HG03442 (cell line): ENCODE results near the gene RAB44.

ENCODE experiments used
- ATAC-seq: cut with Tn5 transposase; IDR thresholded peaks from one replicate; pipeline ENCODE4 v1.9.1; 2021; ENCODE audit warnings: mild to moderate bottlenecking, moderate library complexity; ENCODE audit not compliant: unreplicated experiment

RAB44 gene

DNA sequence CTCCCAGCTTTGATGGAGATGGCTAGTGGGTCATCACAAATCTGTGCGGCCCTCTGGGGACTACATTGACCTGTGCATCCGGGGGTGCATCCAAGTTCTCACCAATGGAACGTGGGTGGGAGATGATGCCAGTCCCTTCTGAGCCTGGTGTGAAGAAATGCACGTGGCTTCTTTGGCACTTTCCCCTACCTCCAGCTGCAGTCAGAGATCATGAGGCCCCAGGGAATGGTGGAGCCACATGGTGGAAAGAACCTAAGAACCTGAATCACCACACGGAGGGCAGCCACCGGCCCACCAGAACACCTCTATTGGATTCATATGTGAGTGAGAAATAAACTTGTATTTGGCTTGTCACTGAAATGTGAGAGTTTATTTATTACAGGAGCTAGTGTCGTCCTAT, 29.0 kb upstream of the RAB44 start:
- ATAC-seq = no peak

DNA sequence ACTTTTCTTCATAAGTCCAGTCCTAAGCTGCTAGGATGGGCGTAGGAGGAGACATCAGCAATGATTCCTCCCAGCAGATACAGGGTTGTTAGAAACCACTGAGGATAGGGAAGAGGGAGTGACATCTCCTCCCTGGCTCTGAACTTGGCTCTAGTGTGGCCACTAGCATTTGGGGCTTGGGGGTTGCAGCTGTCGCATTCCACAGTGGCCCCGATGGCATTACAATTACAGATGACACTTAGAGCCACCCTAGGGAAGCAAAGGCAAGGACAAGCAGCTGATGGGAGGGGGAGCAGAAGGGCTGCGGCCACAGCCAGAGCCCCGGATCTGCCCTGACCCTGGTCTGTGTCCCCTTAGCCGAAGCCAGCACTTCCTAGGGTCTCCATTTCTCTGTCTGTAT, 28.6 kb upstream of the RAB44 start:
- no peak for ATAC-seq

DNA sequence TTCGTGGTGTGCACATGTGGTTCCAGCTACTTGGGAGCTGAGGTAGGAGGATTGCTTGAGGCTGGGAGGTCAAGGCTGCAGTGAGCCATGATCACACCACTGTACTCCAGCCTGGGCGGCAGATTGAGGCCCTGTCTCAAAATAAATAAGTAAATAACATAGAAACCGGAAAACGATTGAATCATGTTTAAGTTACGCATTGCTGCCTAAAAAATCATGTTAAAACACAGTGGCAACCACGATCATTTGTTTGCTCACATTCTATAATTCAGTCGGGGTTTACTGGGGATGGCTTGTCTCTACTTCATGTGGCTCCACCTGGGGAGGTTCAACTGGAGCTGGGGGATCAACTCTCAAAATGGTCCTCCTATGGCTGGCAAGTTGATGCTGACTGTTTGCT, 27.4 kb upstream of the RAB44 start:
- ATAC-seq = no peak

DNA sequence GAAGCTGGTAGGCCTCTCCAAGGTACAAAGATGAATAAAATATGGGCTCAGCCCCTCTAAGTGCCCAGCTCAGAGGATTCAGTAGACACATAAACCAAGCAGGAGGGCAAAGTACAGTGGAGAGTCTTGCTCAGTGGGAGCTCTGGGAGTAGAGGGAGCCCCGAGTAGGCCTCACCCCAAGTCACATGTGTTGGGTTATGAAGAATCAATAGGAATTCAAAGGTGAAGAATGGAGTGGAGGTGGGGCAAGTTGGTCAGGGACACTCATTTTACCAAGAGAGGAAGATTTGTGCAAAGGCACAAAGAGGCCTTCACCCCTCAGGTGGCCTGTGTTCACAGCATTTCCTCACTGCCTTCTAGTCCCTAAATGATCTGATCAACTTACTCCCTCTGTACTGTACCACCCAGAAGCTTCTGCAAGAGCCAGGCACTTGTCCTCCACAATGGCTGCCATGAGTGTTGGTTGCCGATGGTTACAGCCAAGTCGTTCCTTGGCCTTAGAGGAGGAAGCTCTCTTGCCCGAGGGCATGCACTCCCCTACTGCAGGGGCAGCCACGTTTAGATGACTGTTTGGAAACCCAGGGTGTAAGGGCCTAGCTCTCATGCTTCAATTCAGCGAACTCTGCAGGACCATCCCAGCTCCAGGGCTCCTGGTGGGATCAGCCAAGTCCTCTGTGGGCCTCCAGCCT, 25.8 kb upstream of the RAB44 start:
- ATAC-seq = no peak

DNA sequence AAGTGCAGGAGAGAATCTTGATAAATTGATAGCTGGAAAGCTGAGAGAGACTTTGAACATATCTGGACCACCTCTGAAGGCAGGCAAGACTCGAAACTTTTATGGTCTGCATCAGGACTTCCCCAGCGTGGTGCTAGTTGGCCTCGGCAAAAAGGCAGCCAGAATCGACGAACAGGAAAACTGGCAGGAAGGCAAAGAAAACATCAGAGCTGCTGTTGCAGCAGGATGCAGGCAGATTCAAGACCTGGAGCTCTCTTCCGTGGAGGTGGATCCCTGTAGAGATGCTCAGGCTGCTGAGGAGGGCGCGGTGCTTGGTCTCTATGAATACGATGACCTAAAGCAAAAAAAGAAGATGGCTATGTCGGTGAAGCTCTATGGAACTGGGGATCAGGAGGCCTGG, 23.7 kb upstream of the RAB44 start:
- no peak for ATAC-seq

DNA sequence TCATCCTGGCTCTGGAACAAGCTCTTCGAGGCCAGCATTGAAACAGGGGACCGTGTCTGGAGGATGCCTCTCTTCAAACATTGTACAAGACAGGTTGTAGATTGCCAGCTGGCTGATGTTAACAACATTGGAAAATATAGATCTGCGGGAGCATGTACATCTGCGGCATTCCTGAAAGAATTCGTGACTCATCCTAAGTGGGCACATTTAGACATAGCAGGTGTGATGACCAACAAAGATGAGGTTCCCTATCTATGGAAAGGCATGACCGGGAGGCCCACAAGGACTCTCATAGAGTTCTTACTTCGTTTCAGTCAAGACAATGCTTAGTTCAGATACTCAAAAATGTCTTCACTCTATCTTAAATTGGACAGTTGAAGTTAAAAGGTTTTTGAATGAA, 22.7 kb upstream of the RAB44 start:
- ATAC-seq = no peak

DNA sequence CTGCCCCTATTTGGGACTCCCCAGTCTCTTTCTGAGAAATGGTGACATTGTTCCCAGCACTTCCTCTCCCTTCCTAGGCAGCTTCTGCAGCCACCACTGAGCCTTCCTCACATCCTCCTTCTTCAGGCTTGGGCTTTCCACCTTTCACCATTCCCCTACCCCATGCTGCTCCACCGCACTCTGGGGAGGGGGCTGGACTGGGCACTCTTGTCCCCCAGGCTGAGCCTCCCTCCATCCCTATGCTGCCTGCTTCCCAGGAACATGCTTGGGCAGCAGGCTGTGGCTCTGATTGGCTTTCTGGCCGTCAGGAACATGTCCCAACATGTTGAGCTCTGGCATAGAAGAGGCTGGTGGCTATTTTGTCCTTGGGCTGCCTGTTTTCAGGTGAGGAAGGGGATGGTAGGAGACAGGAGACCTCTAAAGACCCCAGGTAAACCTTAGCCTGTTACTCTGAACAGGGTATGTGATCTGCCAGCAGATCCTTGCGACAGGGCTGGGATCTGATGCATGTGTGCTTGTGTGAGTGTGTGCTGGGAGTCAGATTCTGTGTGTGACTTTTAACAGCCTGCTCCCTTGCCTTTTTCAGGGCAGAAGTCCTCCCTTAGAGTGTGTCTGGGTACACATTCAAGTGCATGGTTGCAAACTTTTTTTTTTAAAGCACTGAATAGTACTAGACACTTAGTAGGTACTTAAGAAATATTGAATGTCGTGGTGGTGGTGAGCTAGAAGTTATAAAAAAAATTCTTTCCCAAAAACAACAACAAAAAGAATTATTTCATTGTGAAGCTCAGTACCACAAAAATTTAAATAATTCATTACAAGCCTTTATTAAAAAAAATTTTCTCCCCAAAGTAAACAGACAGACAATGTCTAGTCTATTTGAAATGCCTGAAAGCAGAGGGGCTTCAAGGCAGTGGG, 21.2 kb upstream of the RAB44 start:
- ATAC-seq = no peak

DNA sequence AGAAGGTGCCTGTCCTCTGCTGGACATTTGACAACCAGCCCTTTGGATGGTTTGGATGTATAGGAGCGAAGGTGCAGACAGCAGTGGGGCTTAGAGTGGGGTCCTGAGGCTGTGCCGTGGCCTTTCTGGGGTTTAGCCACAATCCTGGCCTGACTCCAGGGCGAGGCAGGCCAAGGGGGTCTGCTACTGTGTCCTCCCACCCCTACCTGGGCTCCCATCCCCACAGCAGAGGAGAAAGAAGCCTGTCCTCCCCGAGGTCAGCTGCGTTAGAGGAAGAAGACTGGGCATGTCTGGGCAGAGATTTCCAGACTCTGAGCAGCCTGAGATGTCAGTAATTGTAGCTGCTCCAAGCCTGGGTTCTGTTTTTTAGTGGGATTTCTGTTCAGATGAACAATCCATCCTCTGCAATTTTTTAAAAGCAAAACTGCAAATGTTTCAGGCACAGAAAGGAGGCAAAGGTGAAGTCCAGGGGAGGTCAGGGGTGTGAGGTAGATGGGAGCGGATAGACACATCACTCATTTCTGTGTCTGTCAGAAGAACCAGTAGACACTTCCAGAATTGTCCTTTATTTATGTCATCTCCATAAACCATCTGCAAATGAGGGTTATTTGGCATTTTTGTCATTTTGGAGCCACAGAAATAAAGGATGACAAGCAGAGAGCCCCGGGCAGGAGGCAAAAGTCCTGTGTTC, 20.4 kb upstream of the RAB44 start:
- ATAC-seq = no peak

DNA sequence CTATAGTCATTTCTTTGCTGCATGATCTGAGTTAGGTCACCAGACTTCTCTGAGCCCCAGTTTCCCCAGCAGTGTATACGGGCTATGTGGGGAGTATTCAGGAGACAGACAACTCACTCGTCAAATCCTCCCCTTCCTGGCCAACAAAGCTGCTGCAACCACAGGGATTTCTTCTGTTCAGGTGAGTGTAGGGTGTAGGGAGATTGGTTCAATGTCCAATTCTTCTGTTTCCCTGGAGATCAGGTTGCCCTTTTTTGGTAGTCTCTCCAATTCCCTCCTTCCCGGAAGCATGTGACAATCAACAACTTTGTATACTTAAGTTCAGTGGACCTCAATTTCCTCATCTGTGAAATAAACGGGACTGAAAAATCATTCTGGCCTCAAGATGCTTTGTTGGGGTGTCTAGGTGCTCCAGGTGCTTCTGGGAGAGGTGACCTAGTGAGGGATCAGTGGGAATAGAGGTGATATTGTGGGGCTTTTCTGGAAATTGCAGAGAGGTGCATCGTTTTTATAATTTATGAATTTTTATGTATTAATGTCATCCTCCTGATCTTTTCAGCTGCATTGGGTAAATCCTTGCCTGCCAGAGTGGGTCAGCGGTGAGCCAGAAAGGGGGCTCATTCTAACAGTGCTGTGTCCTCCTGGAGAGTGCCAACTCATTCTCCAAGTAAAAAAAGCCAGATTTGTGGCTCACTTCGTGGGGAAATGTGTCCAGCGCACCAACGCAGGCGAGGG, 19.7 kb upstream of the RAB44 start:
- peak; percentile 2 for ATAC-seq

DNA sequence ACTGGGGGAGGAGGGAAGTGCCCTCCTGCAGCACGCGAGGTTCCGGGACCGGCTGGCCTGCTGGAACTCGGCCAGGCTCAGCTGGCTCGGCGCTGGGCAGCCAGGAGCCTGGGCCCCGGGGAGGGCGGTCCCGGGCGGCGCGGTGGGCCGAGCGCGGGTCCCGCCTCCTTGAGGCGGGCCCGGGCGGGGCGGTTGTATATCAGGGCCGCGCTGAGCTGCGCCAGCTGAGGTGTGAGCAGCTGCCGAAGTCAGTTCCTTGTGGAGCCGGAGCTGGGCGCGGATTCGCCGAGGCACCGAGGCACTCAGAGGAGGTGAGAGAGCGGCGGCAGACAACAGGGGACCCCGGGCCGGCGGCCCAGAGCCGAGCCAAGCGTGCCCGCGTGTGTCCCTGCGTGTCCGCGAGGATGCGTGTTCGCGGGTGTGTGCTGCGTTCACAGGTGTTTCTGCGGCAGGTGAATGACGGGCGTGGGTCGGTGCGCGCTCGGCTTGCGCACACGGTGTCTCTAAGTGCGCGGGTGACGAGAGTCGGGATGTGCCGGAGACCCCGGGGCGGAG, 19.1 kb upstream of the RAB44 start, which contains the start of gene CDKN1A:
CDKN1A (plus strand) TSS at position 227 of the 555 bp plus-strand sequence. CDS start 5,388 bp downstream, outside the sequence.
- ATAC-seq = peak; percentile 39

DNA sequence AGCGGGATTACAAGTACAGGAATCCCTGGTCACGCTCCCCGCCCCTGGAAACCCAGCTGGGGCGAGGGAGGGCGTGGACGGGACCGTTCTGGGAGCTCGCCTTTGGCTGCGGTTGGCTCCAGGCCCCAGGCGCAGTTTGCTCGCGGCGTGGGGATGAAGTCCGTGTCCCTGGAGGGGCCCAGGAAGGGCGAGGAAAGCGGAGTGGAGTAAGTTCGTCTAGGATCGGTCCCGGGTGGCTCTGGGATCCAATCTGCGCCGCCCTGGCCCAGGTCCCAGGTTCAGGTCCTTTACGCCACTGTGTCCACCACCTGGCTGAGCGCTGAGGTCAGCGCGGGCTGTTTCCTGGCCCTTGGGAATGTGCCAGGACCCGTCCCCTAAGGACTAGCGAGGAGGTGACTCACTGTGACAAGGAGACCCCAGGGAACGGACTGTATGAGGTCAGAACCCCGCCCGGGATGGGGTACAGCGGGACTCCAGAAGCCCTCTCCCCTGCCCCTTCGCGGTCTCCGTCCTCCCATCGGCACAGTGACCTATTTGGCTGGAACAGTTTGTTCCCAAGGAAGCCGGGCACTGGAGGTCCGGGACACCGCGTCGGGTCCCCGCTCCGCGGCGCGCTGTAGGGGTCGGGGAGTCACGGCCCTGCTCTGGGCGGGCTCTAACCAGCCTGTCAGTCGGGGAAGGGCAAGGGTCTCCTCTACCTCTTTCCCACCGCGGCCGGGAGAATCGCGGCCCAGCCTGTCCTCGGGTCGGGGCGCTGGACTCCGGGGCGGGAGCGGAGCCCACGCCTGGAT, 18.4 kb upstream of the RAB44 start:
- ATAC-seq = no peak

DNA sequence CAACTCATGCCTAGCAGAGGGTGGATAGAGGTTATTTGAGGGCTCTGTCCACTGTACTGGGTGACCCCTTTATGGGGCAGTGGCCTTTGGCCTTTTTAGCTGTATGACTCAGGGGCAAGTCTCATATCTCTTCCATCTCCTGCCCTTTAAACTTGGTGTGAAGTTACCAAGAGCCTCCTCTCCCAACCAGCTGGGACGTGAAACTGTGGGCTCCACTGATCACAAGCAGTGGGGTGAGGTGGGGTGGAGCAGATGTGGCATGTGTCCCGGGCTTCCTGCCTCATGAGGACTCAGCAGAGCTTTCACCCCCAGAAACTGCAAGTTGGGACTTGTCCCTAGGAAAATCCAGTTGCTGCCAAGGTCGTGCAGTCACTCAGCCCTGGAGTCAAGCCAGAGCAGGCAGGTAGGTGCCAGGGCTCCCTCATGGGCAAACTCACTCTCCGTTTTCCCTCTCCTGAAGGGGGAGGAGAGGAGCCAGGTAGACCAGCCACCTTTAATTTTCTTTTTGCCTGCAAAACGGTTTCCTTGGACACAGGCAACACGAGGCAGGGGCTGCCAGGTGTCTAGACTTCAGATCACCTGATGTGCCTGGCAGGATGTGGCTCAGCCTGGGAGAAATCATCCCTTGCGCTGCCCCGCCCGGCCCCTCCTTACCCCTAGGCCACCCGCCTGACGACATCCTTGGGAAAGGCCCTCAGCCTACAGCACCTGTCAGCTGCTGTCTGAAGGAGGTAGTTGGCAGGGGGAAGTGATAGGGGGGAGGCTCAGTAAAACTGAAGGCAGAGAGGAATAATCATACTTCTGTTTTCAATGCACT, 15.1 kb upstream of the RAB44 start:
- no peak for ATAC-seq

DNA sequence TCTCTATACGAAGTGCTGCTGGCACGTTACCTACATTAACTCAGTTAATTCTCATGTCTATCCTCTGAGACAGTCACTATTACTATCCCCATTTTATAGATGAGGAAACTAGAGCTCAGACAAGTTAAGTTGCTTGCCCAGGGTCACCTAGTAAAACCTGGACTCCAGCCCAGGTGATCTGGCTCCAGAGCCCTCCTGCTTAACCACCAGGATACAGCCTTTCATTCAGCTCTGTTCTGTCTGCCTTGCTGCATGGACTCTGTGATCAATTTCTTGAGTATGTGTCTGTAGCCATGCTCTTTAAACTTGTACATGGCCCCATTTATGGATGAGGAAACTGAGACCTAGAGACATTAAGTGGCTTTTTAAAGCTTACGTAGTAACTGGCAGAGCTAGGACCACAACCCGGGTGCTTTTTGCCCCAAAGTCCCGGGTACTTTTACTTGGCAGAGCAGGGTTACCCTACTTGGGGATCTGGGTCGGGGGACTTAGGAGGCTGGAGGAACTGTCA, 14.4 kb upstream of the RAB44 start:
- no peak for ATAC-seq

DNA sequence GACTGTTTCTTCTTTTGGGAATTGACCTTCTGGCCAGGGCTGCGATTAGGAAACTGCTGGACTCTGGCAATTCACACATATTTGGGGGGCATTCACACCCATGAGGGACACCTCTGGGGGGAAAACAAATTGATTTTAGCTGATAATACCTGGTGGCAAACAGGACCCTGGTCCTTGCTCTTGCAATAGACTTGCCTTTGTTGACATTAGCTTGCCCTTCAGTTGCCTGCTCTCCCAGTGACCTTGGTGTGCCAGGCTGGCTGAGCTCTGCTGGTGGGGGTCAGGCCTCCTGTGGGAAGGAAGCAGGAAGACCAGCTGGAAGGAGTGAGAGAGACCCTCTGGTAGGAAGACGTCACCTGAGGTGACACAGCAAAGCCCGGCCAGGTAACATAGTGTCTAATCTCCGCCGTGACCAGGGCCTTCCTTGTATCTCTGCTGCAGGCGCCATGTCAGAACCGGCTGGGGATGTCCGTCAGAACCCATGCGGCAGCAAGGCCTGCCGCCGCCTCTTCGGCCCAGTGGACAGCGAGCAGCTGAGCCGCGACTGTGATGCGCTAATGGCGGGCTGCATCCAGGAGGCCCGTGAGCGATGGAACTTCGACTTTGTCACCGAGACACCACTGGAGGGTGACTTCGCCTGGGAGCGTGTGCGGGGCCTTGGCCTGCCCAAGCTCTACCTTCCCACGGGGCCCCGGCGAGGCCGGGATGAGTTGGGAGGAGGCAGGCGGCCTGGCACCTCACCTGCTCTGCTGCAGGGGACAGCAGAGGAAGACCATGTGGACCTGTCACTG, 13.8 kb upstream of the RAB44 start:
- ATAC-seq = no peak

DNA sequence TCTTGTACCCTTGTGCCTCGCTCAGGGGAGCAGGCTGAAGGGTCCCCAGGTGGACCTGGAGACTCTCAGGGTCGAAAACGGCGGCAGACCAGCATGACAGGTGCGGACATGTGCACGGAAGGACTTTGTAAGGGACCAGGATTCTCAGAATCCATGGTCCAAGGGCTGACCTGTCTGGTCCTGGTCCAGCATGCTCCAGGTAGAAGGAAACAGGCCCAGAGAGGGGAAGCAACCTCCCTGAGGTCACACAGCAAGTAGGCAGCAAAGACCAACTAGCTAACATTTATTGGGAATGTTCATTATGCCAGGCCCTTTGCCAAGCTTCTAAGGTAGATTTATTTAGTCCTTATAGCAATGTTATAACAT, 13.2 kb upstream of the RAB44 start:
- ATAC-seq = no peak

DNA sequence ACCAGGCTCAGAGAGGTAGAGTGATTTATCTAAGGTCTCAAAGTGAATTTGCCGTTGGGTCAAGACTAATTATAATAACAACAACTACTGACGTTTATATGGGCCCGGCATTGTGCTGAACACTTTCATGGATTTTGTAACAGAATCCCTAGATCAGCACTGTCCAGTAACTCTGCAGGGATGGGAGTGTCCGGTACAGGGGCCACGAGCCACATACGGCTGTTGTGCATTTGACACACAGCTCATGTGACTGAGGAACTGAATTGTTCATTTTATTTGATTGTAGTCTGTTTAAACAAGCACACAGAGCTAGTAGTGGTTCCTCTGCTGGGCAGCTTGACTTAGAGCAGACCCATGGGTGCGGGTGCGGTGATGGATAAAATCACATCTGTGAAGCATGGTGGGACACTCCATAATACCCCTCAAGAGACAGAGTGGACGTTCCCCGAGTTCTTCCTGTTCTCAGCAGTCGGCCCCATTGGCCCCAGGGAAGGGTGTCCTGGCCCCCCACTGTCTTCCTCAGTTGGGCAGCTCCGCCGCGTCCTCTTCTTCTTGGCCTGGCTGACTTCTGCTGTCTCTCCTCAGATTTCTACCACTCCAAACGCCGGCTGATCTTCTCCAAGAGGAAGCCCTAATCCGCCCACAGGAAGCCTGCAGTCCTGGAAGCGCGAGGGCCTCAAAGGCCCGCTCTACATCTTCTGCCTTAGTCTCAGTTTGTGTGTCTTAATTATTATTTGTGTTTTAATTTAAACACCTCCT, 12.3 kb upstream of the RAB44 start:
- no peak for ATAC-seq

DNA sequence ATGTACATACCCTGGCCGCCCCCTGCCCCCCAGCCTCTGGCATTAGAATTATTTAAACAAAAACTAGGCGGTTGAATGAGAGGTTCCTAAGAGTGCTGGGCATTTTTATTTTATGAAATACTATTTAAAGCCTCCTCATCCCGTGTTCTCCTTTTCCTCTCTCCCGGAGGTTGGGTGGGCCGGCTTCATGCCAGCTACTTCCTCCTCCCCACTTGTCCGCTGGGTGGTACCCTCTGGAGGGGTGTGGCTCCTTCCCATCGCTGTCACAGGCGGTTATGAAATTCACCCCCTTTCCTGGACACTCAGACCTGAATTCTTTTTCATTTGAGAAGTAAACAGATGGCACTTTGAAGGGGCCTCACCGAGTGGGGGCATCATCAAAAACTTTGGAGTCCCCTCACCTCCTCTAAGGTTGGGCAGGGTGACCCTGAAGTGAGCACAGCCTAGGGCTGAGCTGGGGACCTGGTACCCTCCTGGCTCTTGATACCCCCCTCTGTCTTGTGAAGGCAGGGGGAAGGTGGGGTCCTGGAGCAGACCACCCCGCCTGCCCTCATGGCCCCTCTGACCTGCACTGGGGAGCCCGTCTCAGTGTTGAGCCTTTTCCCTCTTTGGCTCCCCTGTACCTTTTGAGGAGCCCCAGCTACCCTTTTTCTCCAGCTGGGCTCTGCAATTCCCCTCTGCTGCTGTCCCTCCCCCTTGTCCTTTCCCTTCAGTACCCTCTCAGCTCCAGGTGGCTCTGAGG, 11.5 kb upstream of the RAB44 start:
- ATAC-seq = no peak
